Mucosa of rectum (tissue), 2 donors: ENCODE data around the gene ABTB1.

Experiments used
- H3K27ac ChIP-seq, 2 donors: one replicate each; pipeline ENCODE4 v1.7.0; 2013; ENCODE audit warnings: inconsistent platforms in 2 of 2, low read depth in 2 of 2, low read length in 2 of 2
- H3K27me3 ChIP-seq, 2 donors: one replicate each; pipeline ENCODE4 v1.7.0; 2013; ENCODE audit warnings: low read length in 2 of 2; ENCODE audit not compliant: control insufficient read depth in 2 of 2, insufficient read depth in 2 of 2
- H3K36me3 ChIP-seq, 2 donors: one replicate each; pipeline ENCODE4 v1.7.0; 2013; ENCODE audit warnings: low read length in 2 of 2; ENCODE audit not compliant: control insufficient read depth in 2 of 2, insufficient read depth in 2 of 2
- H3K4me1 ChIP-seq, 2 donors: one replicate each; pipeline ENCODE4 v1.7.0; 2013; ENCODE audit warnings: low read length in 2 of 2, mild to moderate bottlenecking in 1 of 2; ENCODE audit not compliant: control insufficient read depth in 2 of 2, insufficient read depth in 2 of 2
- H3K4me3 ChIP-seq, 2 donors: one replicate each; pipeline ENCODE4 v1.7.0; 2013; ENCODE audit warnings: low read length in 2 of 2
- H3K9ac ChIP-seq, 2 donors: one replicate each; pipeline ENCODE4 v1.7.0; 2013; ENCODE audit warnings: low read length in 2 of 2, low read depth in 1 of 2, mild to moderate bottlenecking in 1 of 2
- H3K9me3 ChIP-seq, 2 donors: one replicate each; pipeline ENCODE4 v1.7.0; 2013; ENCODE audit warnings: low read length in 2 of 2; ENCODE audit not compliant: control insufficient read depth in 2 of 2
- donor health status: healthy.
- donor health status: Normal muscosa, but diverticular disease.

Gene ABTB1

GRCh38 chr3:127717357-127718244, 44.8 kb downstream of the ABTB1 start:
- H3K36me3 ChIP-seq: peaks cover 42 to 46% of the 10 kb centered on the region in 2 donors
- no peak overlapping the region for H3K9ac ChIP-seq
- H3K4me1 ChIP-seq: no peaks in the 10 kb centered on the region
- no peak overlapping the region for H3K4me3 ChIP-seq
- H3K9me3 ChIP-seq: no peaks in the 10 kb centered on the region
- H3K27ac ChIP-seq: no peak overlapping the region
- H3K27me3 ChIP-seq: no peaks in the 10 kb centered on the region

GRCh38 chr3:127718245-127718915, 45.6 kb downstream of the ABTB1 start:
- Histone ChIP-seq H3K4me1 (no peaks in the 10 kb centered on the region), H3K4me3 (no peak overlapping the region), H3K27me3 (no peaks in the 10 kb centered on the region), H3K9ac (no peak overlapping the region), H3K27ac (no peak overlapping the region), H3K9me3 (no peaks in the 10 kb centered on the region), H3K36me3 (peaks cover 36 to 40% of the 10 kb centered on the region in 2 donors)

GRCh38 chr3:127718916-127719290, 46.2 kb downstream of the ABTB1 start:
- Histone ChIP-seq H3K27ac (no peak overlapping the region), H3K9ac (no peak overlapping the region), H3K4me3 (no peak overlapping the region), H3K36me3 (peaks cover 33 to 38% of the 10 kb centered on the region in 2 donors), H3K9me3 (no peaks in the 10 kb centered on the region), H3K27me3 (no peaks in the 10 kb centered on the region), H3K4me1 (no peaks in the 10 kb centered on the region)

- Histone ChIP-seq H3K4me3 (no peak overlapping the region), H3K9ac (no peak overlapping the region), H3K27me3 (no peaks in the 10 kb centered on the region), H3K36me3 (peaks cover 33 to 34% of the 10 kb centered on the region in 2 donors), H3K9me3 (no peaks in the 10 kb centered on the region), H3K4me1 (no peaks in the 10 kb centered on the region), H3K27ac (no peak overlapping the region)
Observed at GRCh38 chr3:127719369-127719768, 46.6 kb downstream of the ABTB1 start.

GRCh38 chr3:127720161-127720823, 47.5 kb downstream of the ABTB1 start:
- Histone ChIP-seq H3K36me3 (peaks cover 30 to 31% of the 10 kb centered on the region in 2 donors), H3K27ac (no peak overlapping the region), H3K4me1 (no peaks in the 10 kb centered on the region)

GRCh38 chr3:127720985-127721935, 48.5 kb downstream of the ABTB1 start:
- H3K4me3 ChIP-seq: no peak overlapping the region
- no peak overlapping the region for H3K9ac ChIP-seq
- no peaks in the 10 kb centered on the region for H3K27me3 ChIP-seq
- H3K27ac ChIP-seq: no peak overlapping the region
- no peaks in the 10 kb centered on the region for H3K9me3 ChIP-seq
- H3K36me3 ChIP-seq: peaks cover 23 to 27% of the 10 kb centered on the region in 2 donors
- H3K4me1 ChIP-seq: no peaks in the 10 kb centered on the region

More at GRCh38 chr3:127720161-127720823, 47.5 kb downstream of the ABTB1 start:
- no peaks in the 10 kb centered on the region for H3K9me3 ChIP-seq
- H3K27me3 ChIP-seq: no peaks in the 10 kb centered on the region
- H3K9ac ChIP-seq: no peak overlapping the region
- no peak overlapping the region for H3K4me3 ChIP-seq

GRCh38 chr3:127722091-127722784, 49.5 kb downstream of the ABTB1 start:
- no peak overlapping the region for H3K4me3 ChIP-seq

GRCh38 chr3:127723011-127723567, 50.3 kb downstream of the ABTB1 start:
- peaks cover 17 to 22% of the 10 kb centered on the region in 2 donors for H3K36me3 ChIP-seq
- no peak overlapping the region for H3K4me3 ChIP-seq
- no peak overlapping the region for H3K27ac ChIP-seq
- no peaks in the 10 kb centered on the region for H3K4me1 ChIP-seq
- H3K9me3 ChIP-seq: no peaks in the 10 kb centered on the region
- H3K27me3 ChIP-seq: no peaks in the 10 kb centered on the region
- H3K9ac ChIP-seq: no peak overlapping the region

More at GRCh38 chr3:127722091-127722784, 49.5 kb downstream of the ABTB1 start:
- no peak overlapping the region for H3K27ac ChIP-seq
- peaks cover 18 to 22% of the 10 kb centered on the region in 2 donors for H3K36me3 ChIP-seq
- no peaks in the 10 kb centered on the region for H3K9me3 ChIP-seq
- H3K4me1 ChIP-seq: no peaks in the 10 kb centered on the region
- no peak overlapping the region for H3K9ac ChIP-seq
- no peaks in the 10 kb centered on the region for H3K27me3 ChIP-seq

- H3K4me1 ChIP-seq: no peaks in the 10 kb centered on the region
Observed at GRCh38 chr3:127726894-127727293, 54.1 kb downstream of the ABTB1 start.

More at GRCh38 chr3:127726894-127727293, 54.1 kb downstream of the ABTB1 start:
- no peaks in the 10 kb centered on the region for H3K9me3 ChIP-seq
- H3K36me3 ChIP-seq: peaks cover 0 to 13% of the 10 kb centered on the region in 2 donors
- H3K9ac ChIP-seq: no peak overlapping the region
- no peak overlapping the region for H3K27ac ChIP-seq
- no peaks in the 10 kb centered on the region for H3K27me3 ChIP-seq
- no peak overlapping the region for H3K4me3 ChIP-seq
